Tibial nerve (tissue), 4 donors: Measurements from ENCODE around the gene ZEB1.

Experiments used
- CTCF ChIP-seq, 5 experiments: fragments of 200-600 bp in 3 of 5; fragments of 450-650 bp in 2 of 5; sonication (generic) in 3 of 5; IDR thresholded peaks; one replicate each; pipeline ENCODE4 v1.5.1; 2016 to 2019; ENCODE audit warnings: antibody characterized with exemption in 5 of 5, mild to moderate bottlenecking in 3 of 5, moderate library complexity in 2 of 5
- EP300 ChIP-seq, 2 donors: sonication (generic); formaldehyde crosslinking; IDR thresholded peaks; one replicate each; pipeline ENCODE4 v1.6.1; 2017; ENCODE audit warnings: antibody characterized with exemption in 2 of 2, mild to moderate bottlenecking in 1 of 2
- POLR2A ChIP-seq, 2 donors: fragments of 450-650 bp; IDR thresholded peaks; one replicate each; pipeline ENCODE4 v1.6.1; 2017; ENCODE audit warnings: antibody characterized with exemption in 2 of 2, mild to moderate bottlenecking in 2 of 2, moderate library complexity in 2 of 2

DNA sequence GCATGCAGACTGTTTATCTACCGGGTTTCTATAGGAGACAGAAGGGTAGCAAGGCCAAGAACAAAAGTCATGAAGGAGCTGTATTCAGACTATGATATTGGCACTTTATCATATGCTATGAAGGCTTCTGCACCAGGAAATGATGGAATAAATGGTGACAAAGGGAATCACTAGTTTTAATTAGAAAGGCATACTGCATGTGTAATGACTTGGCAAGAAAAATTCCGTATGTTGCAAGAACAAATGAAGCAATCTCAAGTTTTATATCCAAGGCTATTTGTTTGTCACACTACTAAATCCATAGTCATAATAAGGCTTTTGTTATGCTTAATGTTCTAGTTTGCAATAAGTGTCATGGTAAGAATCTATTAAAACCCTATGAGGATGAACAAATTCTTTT lies 230.9 kb downstream of the ZEB1 start:
- TF ChIP-seq CTCF (IDR thresholded peaks at IDR 0.05) (no peak), POLR2A (IDR thresholded peaks at IDR 0.05) (no peak), EP300 (IDR thresholded peaks at IDR 0.05) (no peak)
